Measurements from ENCODE around the gene SCLT1.
"Not testable (repeated sequence)": the region's sequence is repeated elsewhere in the genome, so short reads cannot be mapped to it uniquely, and the experiment has no call there.

Gene SCLT1

GRCh38 chr4:129077326-129077725, 16.0 kb downstream of the SCLT1 start:
- Histone ChIP-seq H3K4me3 (ENCODE audit: low read depth, low read length) (no peak overlapping the region), H3K9me3 (ENCODE audit: severe bottlenecking) (peaks cover 7% of the 10 kb centered on the region), H3K27me3 (ENCODE audit: insufficient read depth, low read depth, severe bottlenecking) (no peaks in the 10 kb centered on the region), H3K27ac (no peak overlapping the region), H3K36me3 (peaks cover 61% of the 10 kb centered on the region)
- no peak for TF ChIP-seq CTCF (IDR thresholded peaks at IDR 0.05; ENCODE audit: low read depth, low read length)
- no peak for DNase-seq

DNA sequence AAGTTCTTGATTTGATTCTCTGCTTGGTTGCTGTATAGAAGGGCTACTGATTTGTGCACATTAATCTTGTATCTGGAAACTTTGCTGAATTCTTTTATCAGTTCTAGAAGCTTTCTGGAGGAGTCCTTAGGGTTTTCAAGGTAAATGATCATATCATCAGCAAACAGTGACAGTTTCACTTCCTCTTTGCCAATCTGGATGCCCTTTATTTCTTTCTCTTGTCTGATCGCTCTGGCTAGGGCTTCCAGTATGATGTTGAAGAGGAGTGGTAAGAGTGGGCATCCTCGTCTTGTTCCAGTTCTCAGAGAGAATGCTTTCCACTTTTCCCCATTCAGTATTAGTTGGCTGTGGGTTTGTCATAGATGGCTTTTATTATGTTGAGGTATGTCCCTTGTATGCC, 23.8 kb downstream of the SCLT1 start:
- not testable (repeated sequence) for H3K27ac ChIP-seq; H3K27me3 ChIP-seq (ENCODE audit: insufficient read depth, low read depth, severe bottlenecking); H3K4me3 ChIP-seq (ENCODE audit: low read depth, low read length); DNase-seq
- H3K36me3 ChIP-seq, result peaks cover 23% of the 10 kb centered on the region
- H3K9me3 ChIP-seq (ENCODE audit: severe bottlenecking), result peaks cover 21% of the 10 kb centered on the region

DNA sequence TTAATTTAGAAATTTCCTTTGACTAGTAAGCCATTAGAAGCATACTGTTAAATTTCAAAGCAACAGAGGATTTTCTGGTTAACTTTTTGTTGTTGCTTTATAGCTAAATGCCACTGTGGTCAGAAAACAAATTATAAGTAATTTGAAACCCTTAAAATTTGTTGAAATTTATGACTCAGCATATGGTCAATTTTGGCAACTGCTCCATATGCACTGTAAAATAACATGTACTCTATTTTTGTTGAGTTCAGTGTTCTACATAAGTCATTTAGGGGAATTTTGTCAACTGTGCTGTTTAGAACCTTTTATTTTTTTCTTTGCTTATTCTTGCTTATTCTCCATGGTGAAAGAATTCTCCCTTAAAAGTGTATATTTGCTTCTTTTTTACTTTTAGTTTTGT, 28.6 kb downstream of the SCLT1 start:
- TF ChIP-seq CTCF (IDR thresholded peaks at IDR 0.05; ENCODE audit: low read depth, low read length), result no peak
- Histone ChIP-seq H3K4me3 (ENCODE audit: low read depth, low read length) (no peak overlapping the region), H3K27ac (no peak overlapping the region), H3K36me3 (peaks cover 10% of the 10 kb centered on the region), H3K27me3 (ENCODE audit: insufficient read depth, low read depth, severe bottlenecking) (no peaks in the 10 kb centered on the region), H3K9me3 (ENCODE audit: severe bottlenecking) (peaks cover 22% of the 10 kb centered on the region)
- DNase-seq, result no peak

- TF ChIP-seq CTCF (IDR thresholded peaks at IDR 0.05; ENCODE audit: low read depth, low read length), result no peak
- no peak overlapping the region for H3K4me3 ChIP-seq (ENCODE audit: low read depth, low read length)
- no peaks in the 10 kb centered on the region for H3K27me3 ChIP-seq (ENCODE audit: insufficient read depth, low read depth, severe bottlenecking)
- H3K27ac ChIP-seq, result no peak overlapping the region
- H3K36me3 ChIP-seq, result peaks cover 10% of the 10 kb centered on the region
- H3K9me3 ChIP-seq (ENCODE audit: severe bottlenecking), result peaks cover 22% of the 10 kb centered on the region
- DNase-seq, result no peak
Observed at GRCh38 chr4:129063640-129064039, 29.7 kb downstream of the SCLT1 start.

- H3K9me3 ChIP-seq (ENCODE audit: severe bottlenecking), result peaks cover 29% of the 10 kb centered on the region
- no peaks in the 10 kb centered on the region for H3K27me3 ChIP-seq (ENCODE audit: insufficient read depth, low read depth, severe bottlenecking)
- no peak overlapping the region for H3K4me3 ChIP-seq (ENCODE audit: low read depth, low read length)
- H3K27ac ChIP-seq, result no peak overlapping the region
- no peak for DNase-seq
- TF ChIP-seq CTCF (IDR thresholded peaks at IDR 0.05; ENCODE audit: low read depth, low read length), result no peak
- peaks cover 10% of the 10 kb centered on the region for H3K36me3 ChIP-seq
Observed at GRCh38 chr4:129062580-129062979, 30.8 kb downstream of the SCLT1 start.

GRCh38 chr4:129059028-129059427, 34.3 kb downstream of the SCLT1 start:
- no peak for TF ChIP-seq CTCF (IDR thresholded peaks at IDR 0.05; ENCODE audit: low read depth, low read length)
- peaks cover 42% of the 10 kb centered on the region for H3K9me3 ChIP-seq (ENCODE audit: severe bottlenecking)
- H3K36me3 ChIP-seq, result peaks cover 10% of the 10 kb centered on the region

More at GRCh38 chr4:129059028-129059427, 34.3 kb downstream of the SCLT1 start:
- Histone ChIP-seq H3K27me3 (ENCODE audit: insufficient read depth, low read depth, severe bottlenecking) (no peaks in the 10 kb centered on the region), H3K4me3 (ENCODE audit: low read depth, low read length) (no peak overlapping the region), H3K27ac (no peak overlapping the region)
- DNase-seq, result no peak
